B cell (primary cell): ENCODE results near the gene SFXN3. TPM values are rescaled to one million over a fixed set of nuclear protein-coding genes. Genes with fewer than 3 reads are reported as not detected.
A peak's percentile ranks its signal among the peaks of the same experiment; 100 is the strongest.

ENCODE experiments used
- ATAC-seq: fragments of 200-7000 bp; cut with Tn5 transposase; one replicate; pipeline ENCODE4 v1.10.0; 2021; ENCODE audit warnings: low read depth, mild to moderate bottlenecking, moderate number of reproducible peaks, moderate library complexity
- CTCF ChIA-PET: fragments of 350-600 bp; sonication (Branson Sonifier 250); formaldehyde crosslinking; loops from one replicate; lab custom pipeline; 2021; ENCODE audit warnings: antibody characterized with exemption, inconsistent platforms; lab: Charles Lee
- POLR2A ChIA-PET: fragments of 350-600 bp; sonication (Branson Sonifier 250); formaldehyde crosslinking; loops from one replicate; lab custom pipeline; 2021; ENCODE audit warnings: antibody characterized with exemption; lab: Charles Lee
- DNase-seq: peaks from one replicate; pipeline ENCODE4 v3.0.0; 2013
- H2AFZ ChIP-seq: 2 replicates; pipeline ENCODE4 v1.6.1; 2012; ENCODE audit warnings: mild to moderate bottlenecking, low read depth, low read length; ENCODE audit not compliant: insufficient read depth, poor library complexity, severe bottlenecking
- H3K27ac ChIP-seq, 2 donors: 1 replicate in 1 of 2; 2 replicates in 1 of 2; pipeline ENCODE4 v1.5.1; 2012 to 2013; ENCODE audit warnings: low read length in 2 of 2, mild to moderate bottlenecking in 2 of 2, moderate library complexity in 1 of 2
- H3K27me3 ChIP-seq, 4 experiments: fragments of 200-600 bp in 1 of 4; sonication (generic) in 1 of 4; replicated peaks in 1 of 4; 1 replicate in 2 of 4; 2 replicates in 2 of 4; pipeline versions ENCODE4 v1.6.1 to v1.7.0; 2013 to 2016; ENCODE audit warnings: low read length in 3 of 4, mild to moderate bottlenecking in 2 of 4, mixed read lengths in 1 of 4, moderate library complexity in 1 of 4; ENCODE audit not compliant: insufficient read depth in 4 of 4, control insufficient read depth in 3 of 4; ENCODE audit errors: control extremely low read depth in 1 of 4
- H3K36me3 ChIP-seq, 2 experiments: replicated peaks in 1 of 2; 1 replicate in 1 of 2; 2 replicates in 1 of 2; pipeline versions ENCODE4 v1.6.1 to v1.7.1; 2013; ENCODE audit warnings: low read length in 1 of 2; ENCODE audit not compliant: insufficient read depth in 2 of 2, control insufficient read depth in 1 of 2; ENCODE audit errors: control extremely low read depth in 1 of 2, extremely low read depth in 1 of 2
- H3K4me1 ChIP-seq, 2 donors: fragments of 200-600 bp in 1 of 2; sonication (generic) in 1 of 2; 1 replicate in 1 of 2; 2 replicates in 1 of 2; pipeline versions ENCODE4 v1.5.1 to v1.6.1; 2013 to 2017; ENCODE audit warnings: low read length in 2 of 2; ENCODE audit not compliant: control insufficient read depth in 2 of 2, insufficient read depth in 2 of 2
- H3K4me2 ChIP-seq: replicated peaks from 2 replicates; pipeline ENCODE3; 2012; ENCODE audit warnings: mild to moderate bottlenecking, low read depth, low read length; ENCODE audit not compliant: poor library complexity, severe bottlenecking
- H3K4me3 ChIP-seq, 5 experiments: fragments of 200-600 bp in 1 of 5; sonication (generic) in 1 of 5; 1 replicate in 3 of 5; 2 replicates in 2 of 5; pipeline versions ENCODE4 v1.5.1 to v1.7.0; 2011 to 2016; ENCODE audit warnings: low read length in 4 of 5, mild to moderate bottlenecking in 4 of 5, low read depth in 2 of 5, control low read depth in 1 of 5, moderate library complexity in 1 of 5; ENCODE audit not compliant: insufficient read depth in 1 of 5; ENCODE audit errors: control extremely low read depth in 1 of 5, extremely low read depth in 1 of 5
- H3K79me2 ChIP-seq: fragments of 200-600 bp; sonication (generic); one replicate; pipeline ENCODE4 v1.6.0; 2016; ENCODE audit warnings: low read length; ENCODE audit not compliant: control insufficient read depth, insufficient read depth
- H3K9ac ChIP-seq: fragments of 200-600 bp; sonication (generic); 2 replicates; pipeline ENCODE4 v1.6.1; 2017; ENCODE audit warnings: mild to moderate bottlenecking, low read length, moderate library complexity
- H3K9me3 ChIP-seq, 3 donors: one replicate each; pipeline versions ENCODE4 v1.6.1 to v1.7.1; 2013; ENCODE audit warnings: low read length in 2 of 3; ENCODE audit not compliant: control insufficient read depth in 2 of 3, insufficient read depth in 1 of 3; ENCODE audit errors: control extremely low read depth in 1 of 3
- H4K20me1 ChIP-seq: 2 replicates; pipeline ENCODE4 v1.6.0; 2012; ENCODE audit warnings: mild to moderate bottlenecking, low read length; ENCODE audit not compliant: insufficient read depth, control insufficient read depth, poor library complexity, severe bottlenecking
- H3K27ac Mint-ChIP-seq: one replicate; pipeline ENCODE4 v1.8.0; 2021; ENCODE audit warnings: mixed read lengths
- H3K27me3 Mint-ChIP-seq: one replicate; pipeline ENCODE4 v1.8.0; 2021; ENCODE audit warnings: mixed read lengths
- H3K4me1 Mint-ChIP-seq: one replicate; pipeline ENCODE4 v1.8.0; 2021; ENCODE audit warnings: mixed read lengths
- H3K4me3 Mint-ChIP-seq: one replicate; pipeline ENCODE4 v1.8.0; 2021; ENCODE audit warnings: mixed read lengths
- H3K9me3 Mint-ChIP-seq: one replicate; pipeline ENCODE4 v1.8.0; 2022; ENCODE audit warnings: mixed read lengths; ENCODE audit not compliant: insufficient read depth
- EZH2 ChIP-seq: IDR thresholded peaks from 2 replicates; pipeline ENCODE4 v1.6.1; 2012; ENCODE audit warnings: borderline replicate concordance, low read depth, mild to moderate bottlenecking, moderate library complexity, low read length; ENCODE audit not compliant: insufficient read depth, poor library complexity, severe bottlenecking
- WGBS: methylation state at CpG from one replicate; pipeline ENCODE4 v1.1.5; 2013; ENCODE audit warnings: missing lambda C conversion rate; ENCODE audit not compliant: insufficient coverage; 5-methylcytosine and 5-hydroxymethylcytosine counted together
- intact Hi-C: fragments of 100-400 bp; cut with micrococcal nuclease; formaldehyde crosslinking; loops from one replicate; pipeline ENCODE4 v1.10.0; 2022
- polyA plus RNA-seq: library from polyadenylated mRNA; depleted of rRNA; stranded (reverse); fragments of >200 nt; gene quantifications from 2 replicates; pipeline ENCODE4 v1.2.3, GENCODE V29; 2012
- total RNA-seq, 2 donors: library from RNA; stranded (reverse); fragments of 120-200 nt in 1 of 2; gene quantifications; 1 replicate in 1 of 2; 2 replicates in 1 of 2; pipeline versions ENCODE4 v1.2.3 to v1.2.4, GENCODE V29; 2013 to 2022
- TF ChIP-seq, protein P1 (sequence below): fragments of 200-600 bp; IDR thresholded peaks from one replicate; pipeline ENCODE4 v1.8.0; 2022; ENCODE audit warnings: antibody characterized with exemption, mild to moderate bottlenecking

The SFXN3 gene
- total and polyA plus RNA-seq, 2 donors (not counting 1 experiment from before 2014, with no cell fraction given), result 44.2 to 51.7 TPM

DNA sequence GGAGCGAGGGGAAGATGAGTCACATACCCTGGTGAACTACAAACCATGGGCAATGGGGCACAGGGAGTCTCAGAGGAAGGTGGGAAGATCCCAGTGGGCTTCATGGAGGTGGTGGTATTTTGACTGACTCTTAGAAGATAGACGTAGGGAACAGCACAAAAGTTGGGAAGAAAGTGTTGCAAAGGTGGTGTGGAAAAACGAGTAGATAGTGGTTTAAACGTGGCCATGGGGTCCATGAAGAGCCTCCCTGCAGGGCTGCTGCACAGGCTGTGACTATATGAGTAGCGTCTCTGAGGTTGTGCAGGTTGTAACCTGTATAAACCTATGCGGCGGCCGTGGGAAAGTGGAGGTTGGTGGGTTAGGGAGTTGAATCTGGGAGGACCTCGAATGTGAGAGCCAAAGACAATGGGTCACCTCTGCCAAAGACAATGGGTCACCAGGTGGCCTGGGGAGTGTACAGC lies 17.6 kb upstream of the SFXN3 start:
- Mint-ChIP-seq H3K4me1 (peaks cover 22% of the 10 kb centered on the region), H3K4me3 (no peak overlapping the region), H3K27ac (no peak overlapping the region), H3K9me3 (no peaks in the 10 kb centered on the region), H3K27me3 (peaks cover 32% of the 10 kb centered on the region)
- no peak overlapping the region for H3K9ac ChIP-seq
- H4K20me1 ChIP-seq, result no peaks in the 10 kb centered on the region
- no peak for DNase-seq
- TF ChIP-seq EZH2, result no peak
- TF ChIP-seq, protein P1, sequence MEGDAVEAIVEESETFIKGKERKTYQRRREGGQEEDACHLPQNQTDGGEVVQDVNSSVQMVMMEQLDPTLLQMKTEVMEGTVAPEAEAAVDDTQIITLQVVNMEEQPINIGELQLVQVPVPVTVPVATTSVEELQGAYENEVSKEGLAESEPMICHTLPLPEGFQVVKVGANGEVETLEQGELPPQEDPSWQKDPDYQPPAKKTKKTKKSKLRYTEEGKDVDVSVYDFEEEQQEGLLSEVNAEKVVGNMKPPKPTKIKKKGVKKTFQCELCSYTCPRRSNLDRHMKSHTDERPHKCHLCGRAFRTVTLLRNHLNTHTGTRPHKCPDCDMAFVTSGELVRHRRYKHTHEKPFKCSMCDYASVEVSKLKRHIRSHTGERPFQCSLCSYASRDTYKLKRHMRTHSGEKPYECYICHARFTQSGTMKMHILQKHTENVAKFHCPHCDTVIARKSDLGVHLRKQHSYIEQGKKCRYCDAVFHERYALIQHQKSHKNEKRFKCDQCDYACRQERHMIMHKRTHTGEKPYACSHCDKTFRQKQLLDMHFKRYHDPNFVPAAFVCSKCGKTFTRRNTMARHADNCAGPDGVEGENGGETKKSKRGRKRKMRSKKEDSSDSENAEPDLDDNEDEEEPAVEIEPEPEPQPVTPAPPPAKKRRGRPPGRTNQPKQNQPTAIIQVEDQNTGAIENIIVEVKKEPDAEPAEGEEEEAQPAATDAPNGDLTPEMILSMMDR, result no peak
- H3K36me3 ChIP-seq, result no peaks in the 10 kb centered on the region
- peaks cover 0 to 37% (median 20%) of the 10 kb centered on the region in 4 experiments for H3K27me3 ChIP-seq
- ChIA-PET CTCF (interaction anchor here (0.6 to 7.0 kb wide), 13 partner anchors 14 to 1262 kb away, joined by 3 to 70 read pairs (median 4); partner anchors contain the start of genes LZTS2, MRPL43, PDZD7 and SEMA4G), POLR2A (no interaction called here)
- 68% methylated on average over 9 of the region's 9 CpGs for WGBS
- ATAC-seq, result no peak
- intact Hi-C loops, result loop anchor here (1.0 to 5.0 kb wide), 3 partner anchors 14 to 341 kb away; partner anchors contain the start of genes LZTS2, PDZD7 and SFXN3
- no peaks in the 10 kb centered on the region for H3K9me3 ChIP-seq
- H3K4me3 ChIP-seq, result no peak overlapping the region
- no peak overlapping the region for H2AFZ ChIP-seq
- no peak overlapping the region for H3K4me2 ChIP-seq
- H3K79me2 ChIP-seq, result no peaks in the 10 kb centered on the region
- no peak overlapping the region for H3K27ac ChIP-seq
- peaks cover 14 to 20% of the 10 kb centered on the region in 2 donors for H3K4me1 ChIP-seq

DNA sequence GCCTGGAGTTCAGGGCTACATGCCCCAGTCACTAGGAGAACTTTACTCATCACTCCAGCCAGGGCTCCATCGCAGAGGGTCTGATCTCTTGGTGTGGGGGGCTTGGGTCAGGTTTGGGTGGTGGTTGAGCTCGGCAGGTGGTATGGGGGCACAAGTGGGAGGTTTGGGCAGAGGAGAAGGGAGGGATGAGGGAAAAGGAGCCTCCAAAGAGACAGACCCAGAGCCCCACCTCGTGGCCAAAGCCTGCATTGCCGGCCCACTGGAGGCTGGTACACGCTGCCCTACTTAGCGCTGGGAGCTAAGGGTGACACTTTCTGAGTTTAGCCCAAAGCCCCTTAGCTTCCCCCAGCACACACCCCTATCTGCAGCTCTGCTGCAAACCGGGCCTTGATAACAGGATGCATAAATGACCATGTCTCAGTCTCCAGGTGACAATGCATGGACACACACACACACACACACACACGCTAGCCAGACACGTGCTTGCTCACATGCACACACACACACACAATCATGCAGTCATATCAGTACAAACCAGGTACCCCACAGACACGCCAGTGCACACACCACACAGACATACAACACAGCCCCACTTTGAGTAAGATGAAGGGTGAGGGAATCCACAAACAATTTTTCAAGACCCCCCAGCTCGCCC lies 16.7 kb upstream of the SFXN3 start:
- H3K27me3 Mint-ChIP-seq, result peaks cover 35% of the 10 kb centered on the region

More for the DNA sequence above, 16.7 kb upstream of the SFXN3 start:
- ATAC-seq (peak; percentile 57), DNase-seq (peak; percentile 79)
- WGBS, result 29% methylated on average over 8 of the region's 11 CpGs
- Mint-ChIP-seq H3K4me3 (no peak overlapping the region), H3K4me1 (peaks cover 25% of the 10 kb centered on the region), H3K27ac (peak overlapping the region; percentile 1), H3K9me3 (no peaks in the 10 kb centered on the region)
- H4K20me1 ChIP-seq, result no peaks in the 10 kb centered on the region
- H3K9me3 ChIP-seq, result no peaks in the 10 kb centered on the region
- ChIA-PET POLR2A (interaction anchor here (0.6 kb wide), 1 partner anchor 276 kb away, joined by 3 read pairs; no protein-coding TSS in a partner anchor), CTCF (interaction anchor here (0.8 to 7.0 kb wide), 25 partner anchors 9 to 136 kb away, joined by 3 to 70 read pairs (median 4); partner anchors contain the start of genes LZTS2, MRPL43, PDZD7 and SEMA4G)
- H2AFZ ChIP-seq, result no peak overlapping the region
- intact Hi-C loops, result loop anchor here (5.0 kb wide), 1 partner anchor 342 kb away; no protein-coding TSS in a partner anchor
- no peak for TF ChIP-seq EZH2
- TF ChIP-seq, protein P1, result peak; percentile 75
- no peak overlapping the region for H3K4me2 ChIP-seq
- peaks cover 0 to 46% (median 24%) of the 10 kb centered on the region in 4 experiments for H3K27me3 ChIP-seq
- H3K36me3 ChIP-seq, result no peaks in the 10 kb centered on the region
- no peak overlapping the region for H3K9ac ChIP-seq
- H3K79me2 ChIP-seq, result no peaks in the 10 kb centered on the region
- H3K27ac ChIP-seq, result no peak overlapping the region
- H3K4me3 ChIP-seq, result no peak overlapping the region
- H3K4me1 ChIP-seq, result peaks cover 24 to 30% of the 10 kb centered on the region in 2 donors
